ENCODE results near the gene ADAM22.

The ADAM22 gene

GRCh38 chr7:88071994-88072714, 138.1 kb downstream of the ADAM22 start:
- TF ChIP-seq CTCF (IDR thresholded peaks at IDR 0.05; ENCODE audit: insufficient read depth, low read length, poor library complexity, severe bottlenecking) (no peak), EZH2phosphoT487 (conservative IDR thresholded peaks at IDR 0.05; ENCODE audit: low read length) (no peak)
- no peaks in the 10 kb centered on the region for H3F3A ChIP-seq (ENCODE audit: insufficient read depth)
- H3K9ac ChIP-seq (ENCODE audit: low read length) = no peak overlapping the region
- no peak overlapping the region for H3K4me3 ChIP-seq (ENCODE audit: insufficient read depth, low read length, poor library complexity, severe bottlenecking)
- H4K20me1 ChIP-seq (ENCODE audit: low read depth, low read length) = no peaks in the 10 kb centered on the region
- H3K9me2 ChIP-seq (replicated peaks; ENCODE audit: insufficient read depth, low read length) = no peaks in the 10 kb centered on the region
- no peaks in the 10 kb centered on the region for H3K79me2 ChIP-seq (ENCODE audit: insufficient read depth, low read length)
- H2AFZ ChIP-seq (ENCODE audit: low read depth, low read length, severe bottlenecking) = no peak overlapping the region
- H3K9me3 ChIP-seq (ENCODE audit: insufficient read depth, low read length) = no peaks in the 10 kb centered on the region
- no peak overlapping the region for H3K4me2 ChIP-seq (ENCODE audit: low read depth, low read length, poor library complexity, severe bottlenecking)
- no peaks in the 10 kb centered on the region for H3K27me3 ChIP-seq (ENCODE audit: low read length)
- H3K27ac ChIP-seq (ENCODE audit: low read depth, low read length) = no peak overlapping the region
- peaks cover 5% of the 10 kb centered on the region; the same call in 1 of the 2 replicates for H3K36me3 ChIP-seq (ENCODE audit: low read length)

- Histone ChIP-seq H3K79me2 (ENCODE audit: insufficient read depth, low read length) (no peaks in the 10 kb centered on the region), H3K27me3 (ENCODE audit: low read length) (no peaks in the 10 kb centered on the region), H3K4me2 (ENCODE audit: low read depth, low read length, poor library complexity, severe bottlenecking) (no peak overlapping the region), H3K36me3 (ENCODE audit: low read length) (peaks cover 5% of the 10 kb centered on the region; the same call in 1 of the 2 replicates), H3K9me2 (replicated peaks; ENCODE audit: insufficient read depth, low read length) (no peaks in the 10 kb centered on the region), H3K4me3 (ENCODE audit: insufficient read depth, low read length, poor library complexity, severe bottlenecking) (no peak overlapping the region), H3F3A (ENCODE audit: insufficient read depth) (no peaks in the 10 kb centered on the region), H3K27ac (ENCODE audit: low read depth, low read length) (no peak overlapping the region), H3K9me3 (ENCODE audit: insufficient read depth, low read length) (no peaks in the 10 kb centered on the region), H4K20me1 (ENCODE audit: low read depth, low read length) (no peaks in the 10 kb centered on the region), H2AFZ (ENCODE audit: low read depth, low read length, severe bottlenecking) (no peak overlapping the region), H3K9ac (ENCODE audit: low read length) (no peak overlapping the region)
- TF ChIP-seq EZH2phosphoT487 (conservative IDR thresholded peaks at IDR 0.05; ENCODE audit: low read length) = no peak
- no peak for TF ChIP-seq CTCF (IDR thresholded peaks at IDR 0.05; ENCODE audit: insufficient read depth, low read length, poor library complexity, severe bottlenecking)
Measured at GRCh38 chr7:88072715-88073055, 138.6 kb downstream of the ADAM22 start.

- Histone ChIP-seq H3K9me3 (ENCODE audit: insufficient read depth, low read length) (no peaks in the 10 kb centered on the region), H3K4me3 (ENCODE audit: insufficient read depth, low read length, poor library complexity, severe bottlenecking) (no peak overlapping the region), H3K36me3 (ENCODE audit: low read length) (peaks cover 5% of the 10 kb centered on the region; the same call in 1 of the 2 replicates), H3K9ac (ENCODE audit: low read length) (no peak overlapping the region), H2AFZ (ENCODE audit: low read depth, low read length, severe bottlenecking) (no peak overlapping the region), H3K27me3 (ENCODE audit: low read length) (no peaks in the 10 kb centered on the region), H3K4me2 (ENCODE audit: low read depth, low read length, poor library complexity, severe bottlenecking) (no peak overlapping the region), H3K27ac (ENCODE audit: low read depth, low read length) (no peak overlapping the region), H4K20me1 (ENCODE audit: low read depth, low read length) (no peaks in the 10 kb centered on the region), H3F3A (ENCODE audit: insufficient read depth) (no peaks in the 10 kb centered on the region), H3K9me2 (replicated peaks; ENCODE audit: insufficient read depth, low read length) (no peaks in the 10 kb centered on the region), H3K79me2 (ENCODE audit: insufficient read depth, low read length) (no peaks in the 10 kb centered on the region)
- TF ChIP-seq EZH2phosphoT487 (conservative IDR thresholded peaks at IDR 0.05; ENCODE audit: low read length) (no peak), CTCF (IDR thresholded peaks at IDR 0.05; ENCODE audit: insufficient read depth, low read length, poor library complexity, severe bottlenecking) (no peak)
Measured at GRCh38 chr7:88073626-88074025, 139.6 kb downstream of the ADAM22 start.
